ENCODE data around the gene KCNJ10.

DNA sequence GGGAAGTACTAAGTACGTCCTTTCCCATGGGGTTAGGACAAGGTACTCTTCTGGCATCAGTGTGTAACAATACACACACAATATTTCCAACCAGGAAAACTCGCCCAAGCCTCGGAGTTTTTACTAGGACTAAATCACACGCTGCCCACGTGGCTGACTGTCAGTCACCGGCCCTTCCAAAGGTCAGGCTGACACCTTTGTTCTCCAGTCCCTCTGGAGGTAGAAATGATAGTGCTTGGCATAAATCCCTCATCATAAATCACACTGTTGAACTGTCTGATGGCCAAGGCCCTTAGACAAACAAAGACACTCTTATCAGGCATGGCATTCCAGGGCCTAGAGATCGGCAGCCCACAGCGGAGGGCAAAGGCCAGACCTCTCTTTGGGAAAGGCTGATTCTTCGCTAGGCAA is 99.0 kb downstream of the KCNJ10 start:
- TF ChIP-seq, protein P1, sequence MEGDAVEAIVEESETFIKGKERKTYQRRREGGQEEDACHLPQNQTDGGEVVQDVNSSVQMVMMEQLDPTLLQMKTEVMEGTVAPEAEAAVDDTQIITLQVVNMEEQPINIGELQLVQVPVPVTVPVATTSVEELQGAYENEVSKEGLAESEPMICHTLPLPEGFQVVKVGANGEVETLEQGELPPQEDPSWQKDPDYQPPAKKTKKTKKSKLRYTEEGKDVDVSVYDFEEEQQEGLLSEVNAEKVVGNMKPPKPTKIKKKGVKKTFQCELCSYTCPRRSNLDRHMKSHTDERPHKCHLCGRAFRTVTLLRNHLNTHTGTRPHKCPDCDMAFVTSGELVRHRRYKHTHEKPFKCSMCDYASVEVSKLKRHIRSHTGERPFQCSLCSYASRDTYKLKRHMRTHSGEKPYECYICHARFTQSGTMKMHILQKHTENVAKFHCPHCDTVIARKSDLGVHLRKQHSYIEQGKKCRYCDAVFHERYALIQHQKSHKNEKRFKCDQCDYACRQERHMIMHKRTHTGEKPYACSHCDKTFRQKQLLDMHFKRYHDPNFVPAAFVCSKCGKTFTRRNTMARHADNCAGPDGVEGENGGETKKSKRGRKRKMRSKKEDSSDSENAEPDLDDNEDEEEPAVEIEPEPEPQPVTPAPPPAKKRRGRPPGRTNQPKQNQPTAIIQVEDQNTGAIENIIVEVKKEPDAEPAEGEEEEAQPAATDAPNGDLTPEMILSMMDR (conservative IDR thresholded peaks at IDR 0.05 in 1 of 2, IDR thresholded peaks at IDR 0.05 in 1 of 2; ENCODE audit: extremely low read depth in 1 of 2, insufficient read depth in 1 of 2, low read depth in 1 of 2, low read length in 2 of 2): no peak
- TF ChIP-seq EZH2 (IDR thresholded peaks at IDR 0.05; ENCODE audit: borderline replicate concordance, low read length): no peak
